ENCODE results near the gene ZDHHC13. TPM values are rescaled to one million over a fixed set of nuclear protein-coding genes. Genes with fewer than 3 reads are reported as not detected.

The ZDHHC13 gene
- total RNA-seq, 2 experiments from 2014 or later: 25.1 to 27.7 TPM

GRCh38 chr11:19084661-19085315, 32.2 kb upstream of the ZDHHC13 start:
- Mint-ChIP-seq H3K27me3 (peaks cover 3% of the 10 kb centered on the region), H3K27ac (no peak overlapping the region), H3K9me3 (no peaks in the 10 kb centered on the region), H3K4me1 (no peaks in the 10 kb centered on the region), H3K36me3 (ENCODE audit: low read depth) (no peaks in the 10 kb centered on the region), H3K4me3 (no peak overlapping the region)
- DNase-seq: no peak
- ChIA-PET CTCF (interaction anchor here (0.7 kb wide), 1 partner anchor 123 kb away, joined by 3 read pairs; no protein-coding TSS in a partner anchor), POLR2A (no interaction called here)

GRCh38 chr11:19087658-19088057, 29.3 kb upstream of the ZDHHC13 start:
- Mint-ChIP-seq H3K9me3 (no peaks in the 10 kb centered on the region), H3K36me3 (ENCODE audit: low read depth) (no peaks in the 10 kb centered on the region), H3K4me1 (no peaks in the 10 kb centered on the region), H3K4me3 (no peak overlapping the region), H3K27me3 (peaks cover 9% of the 10 kb centered on the region), H3K27ac (no peak overlapping the region)
- DNase-seq: no peak
- CTCF ChIA-PET: no interaction called here
- POLR2A ChIA-PET: no interaction called here

- CTCF ChIA-PET: interaction anchor here (1.7 kb wide), 1 partner anchor 12 kb away, joined by 3 read pairs; no protein-coding TSS in a partner anchor
- no peak for DNase-seq
- peaks cover 17% of the 10 kb centered on the region for H3K27me3 Mint-ChIP-seq
- POLR2A ChIA-PET: interaction anchor here (0.5 kb wide), 1 partner anchor 1740 kb away, joined by 3 read pairs; no protein-coding TSS in a partner anchor
- H3K9me3 Mint-ChIP-seq: no peaks in the 10 kb centered on the region
- no peak overlapping the region for H3K4me3 Mint-ChIP-seq
- H3K36me3 Mint-ChIP-seq (ENCODE audit: low read depth): no peaks in the 10 kb centered on the region
- H3K27ac Mint-ChIP-seq: no peak overlapping the region
- H3K4me1 Mint-ChIP-seq: no peaks in the 10 kb centered on the region
Observed at GRCh38 chr11:19088791-19089190, 28.2 kb upstream of the ZDHHC13 start.

GRCh38 chr11:19089421-19089820, 27.5 kb upstream of the ZDHHC13 start:
- ChIA-PET CTCF (interaction anchor here (1.7 kb wide), 1 partner anchor 12 kb away, joined by 3 read pairs; no protein-coding TSS in a partner anchor), POLR2A (interaction anchor here (0.5 kb wide), 1 partner anchor 1741 kb away, joined by 3 read pairs; no protein-coding TSS in a partner anchor)
- no peaks in the 10 kb centered on the region for H3K4me1 Mint-ChIP-seq
- no peaks in the 10 kb centered on the region for H3K36me3 Mint-ChIP-seq (ENCODE audit: low read depth)
- H3K9me3 Mint-ChIP-seq: no peaks in the 10 kb centered on the region
- H3K4me3 Mint-ChIP-seq: no peak overlapping the region
- peaks cover 20% of the 10 kb centered on the region for H3K27me3 Mint-ChIP-seq
- no peak for DNase-seq
- no peak overlapping the region for H3K27ac Mint-ChIP-seq

- Mint-ChIP-seq H3K27me3 (peaks cover 24% of the 10 kb centered on the region), H3K4me1 (no peaks in the 10 kb centered on the region), H3K4me3 (no peak overlapping the region), H3K36me3 (ENCODE audit: low read depth) (no peaks in the 10 kb centered on the region), H3K27ac (no peak overlapping the region), H3K9me3 (no peaks in the 10 kb centered on the region)
- ChIA-PET POLR2A (no interaction called here), CTCF (no interaction called here)
- DNase-seq: no peak
Observed at GRCh38 chr11:19091366-19091765, 25.6 kb upstream of the ZDHHC13 start.

GRCh38 chr11:19092342-19092741, 24.6 kb upstream of the ZDHHC13 start:
- Mint-ChIP-seq H3K36me3 (ENCODE audit: low read depth) (no peaks in the 10 kb centered on the region), H3K4me3 (no peak overlapping the region), H3K4me1 (no peaks in the 10 kb centered on the region), H3K27me3 (peaks cover 32% of the 10 kb centered on the region), H3K9me3 (no peaks in the 10 kb centered on the region), H3K27ac (no peak overlapping the region)
- POLR2A ChIA-PET: no interaction called here
- DNase-seq: no peak
- CTCF ChIA-PET: interaction anchor here (1.7 kb wide), 1 partner anchor 15 kb away, joined by 5 read pairs; no protein-coding TSS in a partner anchor

- no peak overlapping the region for H3K4me3 Mint-ChIP-seq
- CTCF ChIA-PET: interaction anchor here (0.6 to 1.7 kb wide), 2 partner anchors 15 to 491 kb away, joined by 3 to 5 read pairs; no protein-coding TSS in a partner anchor
- peaks cover 37% of the 10 kb centered on the region for H3K27me3 Mint-ChIP-seq
- POLR2A ChIA-PET: no interaction called here
- H3K4me1 Mint-ChIP-seq: no peaks in the 10 kb centered on the region
- no peaks in the 10 kb centered on the region for H3K36me3 Mint-ChIP-seq (ENCODE audit: low read depth)
- DNase-seq: no peak
- no peaks in the 10 kb centered on the region for H3K9me3 Mint-ChIP-seq
- no peak overlapping the region for H3K27ac Mint-ChIP-seq
Observed at GRCh38 chr11:19092850-19093249, 24.1 kb upstream of the ZDHHC13 start.

GRCh38 chr11:19093976-19094375, 23.0 kb upstream of the ZDHHC13 start:
- POLR2A ChIA-PET: no interaction called here
- no peak overlapping the region for H3K4me3 Mint-ChIP-seq
- H3K36me3 Mint-ChIP-seq (ENCODE audit: low read depth): no peaks in the 10 kb centered on the region
- peaks cover 41% of the 10 kb centered on the region for H3K27me3 Mint-ChIP-seq
- no peak overlapping the region for H3K27ac Mint-ChIP-seq
- CTCF ChIA-PET: interaction anchor here (1.7 kb wide), 1 partner anchor 16 kb away, joined by 5 read pairs; no protein-coding TSS in a partner anchor
- no peaks in the 10 kb centered on the region for H3K9me3 Mint-ChIP-seq
- H3K4me1 Mint-ChIP-seq: no peaks in the 10 kb centered on the region
- DNase-seq: no peak

- POLR2A ChIA-PET: no interaction called here
- Mint-ChIP-seq H3K9me3 (no peaks in the 10 kb centered on the region), H3K4me1 (no peaks in the 10 kb centered on the region), H3K27ac (no peak overlapping the region), H3K36me3 (ENCODE audit: low read depth) (no peaks in the 10 kb centered on the region), H3K27me3 (peaks cover 41% of the 10 kb centered on the region), H3K4me3 (no peak overlapping the region)
- no peak for DNase-seq
- CTCF ChIA-PET: no interaction called here
Observed at GRCh38 chr11:19094859-19095258, 22.1 kb upstream of the ZDHHC13 start.

GRCh38 chr11:19099093-19099492, 17.9 kb upstream of the ZDHHC13 start:
- Mint-ChIP-seq H3K4me3 (no peak overlapping the region), H3K36me3 (ENCODE audit: low read depth) (no peaks in the 10 kb centered on the region), H3K9me3 (no peaks in the 10 kb centered on the region), H3K27me3 (peaks cover 30% of the 10 kb centered on the region), H3K4me1 (no peaks in the 10 kb centered on the region), H3K27ac (no peak overlapping the region)
- no peak for DNase-seq
- ChIA-PET POLR2A (no interaction called here), CTCF (interaction anchor here (0.6 kb wide), 1 partner anchor 125 kb away, joined by 3 read pairs; no protein-coding TSS in a partner anchor)

GRCh38 chr11:19100885-19101284, 16.1 kb upstream of the ZDHHC13 start:
- H3K4me3 Mint-ChIP-seq: no peak overlapping the region
- CTCF ChIA-PET: no interaction called here
- no peaks in the 10 kb centered on the region for H3K4me1 Mint-ChIP-seq
- H3K27me3 Mint-ChIP-seq: peaks cover 29% of the 10 kb centered on the region
- no peaks in the 10 kb centered on the region for H3K36me3 Mint-ChIP-seq (ENCODE audit: low read depth)
- H3K9me3 Mint-ChIP-seq: no peaks in the 10 kb centered on the region
- no peak for DNase-seq
- POLR2A ChIA-PET: no interaction called here
- H3K27ac Mint-ChIP-seq: no peak overlapping the region

GRCh38 chr11:19101796-19102520, 15.0 kb upstream of the ZDHHC13 start:
- Mint-ChIP-seq H3K4me1 (no peaks in the 10 kb centered on the region), H3K9me3 (no peaks in the 10 kb centered on the region), H3K27me3 (peaks cover 20% of the 10 kb centered on the region), H3K36me3 (ENCODE audit: low read depth) (no peaks in the 10 kb centered on the region), H3K4me3 (no peak overlapping the region), H3K27ac (no peak overlapping the region)
- DNase-seq: no peak
- ChIA-PET CTCF (no interaction called here), POLR2A (no interaction called here)

GRCh38 chr11:19102521-19102900, 14.5 kb upstream of the ZDHHC13 start:
- no peak for DNase-seq
- no peaks in the 10 kb centered on the region for H3K4me1 Mint-ChIP-seq
- no peaks in the 10 kb centered on the region for H3K36me3 Mint-ChIP-seq (ENCODE audit: low read depth)
- H3K27ac Mint-ChIP-seq: no peak overlapping the region
- CTCF ChIA-PET: no interaction called here
- H3K9me3 Mint-ChIP-seq: no peaks in the 10 kb centered on the region
- H3K27me3 Mint-ChIP-seq: peaks cover 17% of the 10 kb centered on the region
- H3K4me3 Mint-ChIP-seq: no peak overlapping the region
- POLR2A ChIA-PET: no interaction called here

Data from activated CD4-positive, alpha-beta T cell treated with anti-CD3 and anti-CD28 coated beads, Interleukin-2, amount 10 ng/mL, durations not matched to agents 7 days and 5 days (primary cell).